CD4-positive, alpha-beta T cell treated with Interleukin-2 at 100 ng/mL for 4 hours (primary cell): ENCODE data around the gene ARHGEF26.

Experiments used
- DNase-seq: peaks from one replicate; pipeline ENCODE4 v3.0.0-alpha.2; 2020; ENCODE audit warnings: low spot score

Gene ARHGEF26

DNA sequence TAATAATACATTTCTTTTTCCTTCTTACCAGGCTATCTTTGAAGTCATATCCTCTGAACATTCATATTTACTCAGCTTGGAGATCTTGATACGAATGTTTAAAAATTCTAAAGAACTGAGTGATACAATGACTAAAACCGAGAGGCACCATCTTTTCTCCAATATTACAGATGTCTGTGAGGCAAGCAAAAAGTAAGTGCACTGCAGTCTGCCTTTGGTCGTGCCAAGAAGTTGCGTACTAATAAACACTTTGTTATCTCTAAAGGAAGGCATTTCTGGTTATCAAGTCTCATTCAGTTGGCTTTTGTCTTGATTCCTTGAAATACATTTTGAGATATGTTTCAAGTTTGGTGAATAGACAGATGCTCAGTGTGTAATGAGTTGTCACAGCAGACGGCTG is 31.6 kb downstream of the ARHGEF26 start:
- DNase-seq: no peak

DNA sequence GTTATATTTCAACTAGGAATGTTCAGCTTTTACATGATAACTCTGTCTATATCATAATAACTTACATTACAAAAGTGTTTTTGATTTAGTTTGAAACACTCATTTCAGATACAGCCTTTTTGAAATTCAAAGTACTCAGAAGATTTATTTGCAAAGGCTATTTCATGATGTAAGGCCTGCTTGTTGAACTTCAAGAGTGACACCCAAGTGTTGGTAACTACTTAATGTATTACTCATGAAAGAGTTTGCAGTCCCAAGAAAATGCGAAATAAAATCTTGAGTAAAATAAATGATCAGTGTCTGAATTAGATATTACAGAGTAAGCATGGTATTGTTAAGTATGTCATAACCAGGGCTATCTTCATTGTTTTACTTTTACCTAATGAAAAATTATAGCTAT is 35.3 kb downstream of the ARHGEF26 start:
- DNase-seq: no peak

DNA sequence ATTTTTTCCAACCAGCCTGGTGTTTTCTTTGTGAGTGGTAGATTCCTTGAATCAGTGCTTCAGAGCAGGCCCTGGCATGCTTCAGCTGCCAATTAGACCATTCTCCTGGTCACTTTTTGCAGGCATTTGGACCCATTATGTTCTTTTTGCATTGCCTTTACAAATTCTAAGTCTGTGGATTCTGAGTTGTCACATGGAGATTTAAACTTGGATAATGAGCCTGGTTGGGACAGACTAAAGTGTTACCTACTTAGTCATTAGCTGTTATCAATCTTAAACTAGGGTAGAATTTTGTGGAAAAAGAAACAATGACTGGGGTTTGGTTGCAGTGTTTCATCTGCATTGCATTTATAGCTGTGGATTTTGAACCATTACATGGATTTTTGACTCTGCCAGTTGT is 40.6 kb downstream of the ARHGEF26 start:
- DNase-seq: no peak

DNA sequence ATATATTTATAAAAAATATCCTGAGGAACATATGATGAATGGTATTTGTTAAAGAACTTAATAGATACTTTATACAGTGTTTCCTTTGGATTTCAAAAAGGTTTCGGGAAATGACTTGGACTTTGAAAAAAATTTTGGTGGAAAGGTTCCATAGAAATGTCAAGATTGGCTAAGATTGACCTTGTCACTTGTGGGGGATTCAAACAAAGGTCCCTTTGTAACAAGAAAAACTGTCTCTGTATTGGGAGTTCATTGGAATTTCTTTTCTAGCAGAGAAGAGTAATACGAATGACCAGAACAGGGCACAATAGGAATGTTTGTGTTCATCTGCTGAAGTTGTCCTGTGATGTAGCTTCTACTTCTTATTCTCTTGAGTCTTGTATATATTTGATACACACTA is 43.2 kb downstream of the ARHGEF26 start:
- DNase-seq: no peak

DNA sequence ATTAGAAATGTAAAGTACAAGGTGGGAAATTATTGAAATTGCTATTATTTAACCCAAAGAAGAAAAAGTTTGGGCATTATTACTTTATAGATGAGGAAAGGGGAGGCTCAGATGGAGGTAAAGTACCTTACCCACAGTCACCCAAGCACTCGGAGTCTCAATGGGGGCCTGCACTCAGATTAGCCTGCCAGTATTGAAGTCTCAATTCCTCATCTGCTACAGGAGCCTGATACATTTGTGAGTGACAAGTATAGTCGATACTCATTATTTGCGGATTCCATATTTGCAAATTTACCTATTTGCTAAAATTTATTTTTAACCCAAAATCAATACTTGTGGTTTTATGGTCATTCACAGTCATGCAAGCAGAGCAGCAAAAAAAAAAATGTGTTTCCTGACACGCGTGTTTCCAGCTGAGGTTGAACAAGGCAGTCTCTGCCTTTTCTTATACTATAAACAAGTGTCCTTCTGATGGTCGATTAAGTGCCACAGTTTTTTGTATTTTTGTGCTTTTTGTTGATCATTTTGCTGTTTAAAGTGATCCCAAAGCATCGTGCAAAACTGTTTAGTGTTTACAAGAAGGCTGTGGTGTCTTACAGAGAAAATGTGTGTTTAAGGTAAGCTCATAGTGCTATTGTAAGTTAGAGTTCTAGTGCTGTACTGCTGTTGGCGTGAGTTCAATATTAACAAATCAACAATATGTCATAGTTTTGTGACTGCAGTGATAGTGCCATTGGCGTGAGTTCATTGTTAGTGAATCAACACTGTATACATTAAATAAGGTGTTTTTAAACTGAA is 48.0 kb downstream of the ARHGEF26 start:
- DNase-seq: no peak

DNA sequence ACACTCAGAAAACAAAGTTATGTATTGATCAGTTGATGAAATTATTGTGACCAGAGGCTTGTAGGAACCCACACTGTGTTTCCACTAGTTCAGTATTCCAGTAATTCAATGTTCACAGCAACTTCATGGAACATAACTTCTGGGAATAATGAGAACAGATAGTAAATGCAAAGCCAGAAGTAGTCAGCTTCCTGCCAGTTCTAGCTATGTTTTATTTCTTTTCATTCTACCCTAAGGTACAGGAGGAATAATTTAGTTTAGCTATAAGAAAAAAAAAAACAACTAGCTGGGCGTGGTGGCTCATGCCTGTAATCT is 48.6 kb downstream of the ARHGEF26 start:
- DNase-seq: no peak

DNA sequence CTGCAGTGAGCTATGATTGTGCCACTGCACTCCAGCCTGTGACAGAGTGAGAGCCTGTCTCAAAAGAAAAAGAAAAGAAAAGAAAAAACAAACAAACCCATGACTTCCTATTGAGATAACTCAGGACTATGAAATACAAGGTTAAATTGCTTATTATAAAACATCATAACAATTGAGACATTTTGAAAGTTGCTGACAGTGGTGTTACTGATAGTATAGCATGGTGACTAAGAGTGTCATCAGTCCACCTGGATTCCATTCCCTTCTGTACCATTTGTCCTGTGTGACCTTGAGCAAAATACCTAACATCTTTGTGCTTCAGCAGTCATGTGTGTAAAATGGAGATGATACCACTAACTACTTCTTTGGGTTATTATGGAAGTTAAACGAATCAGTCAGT is 49.1 kb downstream of the ARHGEF26 start:
- no peak for DNase-seq

DNA sequence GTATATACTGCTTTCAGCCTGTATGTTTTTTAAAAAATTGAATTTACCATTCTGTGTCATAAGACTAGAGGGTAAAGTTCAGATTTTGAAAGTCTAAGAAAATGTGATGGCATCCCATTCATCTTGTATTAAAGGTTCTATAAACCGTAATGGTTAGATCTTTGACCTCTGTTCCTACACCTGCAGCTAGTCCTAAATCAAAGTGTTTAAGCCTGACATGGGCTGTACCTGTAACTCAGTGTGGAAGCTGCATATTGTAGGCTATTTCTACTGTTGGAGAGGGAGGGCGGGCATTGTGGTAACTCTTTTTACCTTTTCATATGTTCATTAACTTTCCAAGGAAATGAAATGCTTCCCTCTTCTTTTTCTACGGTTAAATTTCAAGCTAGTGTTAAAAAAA is 53.9 kb downstream of the ARHGEF26 start:
- DNase-seq: no peak

DNA sequence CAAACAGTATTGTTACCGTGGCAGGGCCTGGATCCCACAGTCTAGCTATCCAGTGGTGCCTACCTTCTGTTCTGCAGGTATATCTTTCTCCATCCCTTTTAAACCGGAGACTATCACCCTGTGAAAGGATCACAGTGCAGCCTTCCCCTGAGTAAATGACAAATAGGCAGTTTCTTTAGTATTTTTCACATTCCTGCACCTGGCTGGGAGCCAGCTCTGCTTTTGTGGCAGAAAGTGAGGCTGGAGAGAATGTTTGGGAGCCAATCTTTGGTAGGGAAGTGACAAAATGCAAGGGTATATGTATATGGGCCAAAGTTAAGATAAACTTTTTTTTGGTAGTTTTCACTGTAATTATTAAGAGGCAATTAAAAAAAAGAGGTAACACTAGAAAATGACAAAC is 54.8 kb downstream of the ARHGEF26 start:
- no peak for DNase-seq

DNA sequence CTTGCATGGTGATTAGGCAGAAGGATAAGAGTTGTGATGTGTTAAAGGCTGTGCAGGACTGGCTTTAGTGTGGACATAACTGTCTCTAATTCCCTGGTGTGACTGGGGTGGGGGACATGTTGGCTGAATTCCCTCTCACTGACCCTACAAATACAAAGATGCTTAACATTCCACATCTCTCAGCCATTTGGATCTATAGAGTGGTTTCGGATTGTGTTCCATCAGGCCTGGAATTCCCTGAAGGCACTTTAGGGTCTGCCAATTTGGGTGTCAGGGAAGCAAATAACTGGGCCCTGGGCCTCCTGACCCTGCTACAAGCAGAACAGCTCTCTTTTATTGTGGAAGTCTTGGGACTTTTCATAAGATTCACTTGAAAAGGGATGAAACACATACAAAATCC is 56.2 kb downstream of the ARHGEF26 start:
- no peak for DNase-seq

DNA sequence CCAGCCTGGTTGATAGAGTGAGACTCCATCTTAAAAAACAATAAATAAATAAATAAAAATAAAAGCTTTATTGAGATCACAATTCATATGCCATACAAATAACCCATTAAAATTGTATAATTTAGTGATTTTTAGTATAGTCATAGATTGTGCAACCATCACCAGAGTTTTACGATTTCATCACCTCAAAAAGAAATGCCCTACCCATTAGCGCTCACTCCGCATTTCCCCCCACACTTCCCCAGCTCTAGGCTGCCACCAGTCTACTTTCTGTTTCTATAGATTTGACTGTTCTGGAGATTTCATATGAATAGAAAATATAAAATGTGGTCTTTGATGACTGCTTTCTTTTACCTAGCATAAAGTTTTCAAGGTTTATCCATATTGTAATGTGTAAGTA is 57.0 kb downstream of the ARHGEF26 start:
- DNase-seq: no peak

DNA sequence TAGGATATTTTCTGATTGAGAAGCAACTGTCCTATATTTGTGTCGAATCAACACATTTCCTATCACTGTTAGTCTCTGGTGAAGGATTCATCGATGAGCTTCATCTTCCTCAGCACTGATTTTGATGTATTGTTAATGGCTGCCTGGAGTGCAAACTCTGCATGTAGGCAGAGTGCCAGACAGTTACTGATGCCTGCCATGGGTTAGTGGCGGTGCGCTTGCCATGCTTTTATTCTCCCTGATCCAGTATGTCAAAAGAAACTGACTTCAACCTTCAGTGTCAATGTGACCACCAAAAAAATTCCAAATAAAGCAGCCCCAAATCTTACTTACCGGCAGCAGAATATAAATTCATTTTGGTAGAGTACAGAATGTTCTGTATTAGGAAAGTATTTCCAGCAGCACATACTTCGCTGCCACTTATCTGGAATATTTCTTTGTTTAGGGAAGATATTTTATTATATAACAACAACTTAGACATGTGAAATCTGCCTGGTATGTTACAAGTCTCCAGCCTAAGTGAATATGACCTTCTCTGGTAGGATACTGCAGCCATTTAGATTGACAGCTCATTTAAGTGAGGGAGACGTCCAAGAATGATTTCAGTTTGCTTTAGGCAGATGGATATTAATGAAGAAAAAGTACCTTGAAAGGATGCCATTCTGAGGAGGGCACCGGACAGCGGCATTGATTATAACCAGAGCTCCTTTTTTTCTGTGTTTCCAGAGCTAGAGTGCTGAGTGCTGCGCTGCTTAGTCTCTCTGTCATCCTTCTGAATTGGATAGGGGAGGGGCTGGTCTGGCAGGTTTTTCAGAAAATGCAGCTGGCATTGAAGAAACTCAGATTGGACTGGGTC is 59.9 kb downstream of the ARHGEF26 start:
- DNase-seq: no peak

DNA sequence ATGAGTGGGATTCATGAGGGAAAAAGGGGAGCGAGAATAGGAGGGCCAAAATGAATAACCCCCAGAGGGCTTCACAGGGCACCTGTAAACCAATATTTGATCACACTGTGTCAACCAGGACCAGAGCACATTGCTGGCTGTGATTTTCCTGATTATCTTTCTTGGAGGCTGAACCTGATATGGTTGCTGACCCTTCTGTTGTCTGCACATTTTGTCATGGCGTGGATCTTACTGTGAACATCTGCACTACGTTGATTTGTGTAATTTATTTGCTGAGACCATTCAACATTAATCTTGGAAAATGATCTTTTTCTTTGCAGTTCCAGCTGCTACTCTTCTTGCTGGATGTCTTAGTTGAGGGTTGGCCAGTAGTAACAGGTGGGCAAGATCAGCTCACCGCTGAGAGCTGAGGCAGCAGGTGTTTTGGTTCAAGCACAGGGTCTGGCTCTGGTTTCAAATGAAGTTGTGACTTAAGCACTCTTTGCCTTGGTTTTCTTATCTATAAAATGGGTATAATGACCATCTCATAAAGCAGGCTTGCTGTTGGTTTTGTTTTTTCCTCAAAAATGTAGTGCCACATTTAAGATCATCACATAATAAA is 61.2 kb downstream of the ARHGEF26 start:
- DNase-seq: no peak

DNA sequence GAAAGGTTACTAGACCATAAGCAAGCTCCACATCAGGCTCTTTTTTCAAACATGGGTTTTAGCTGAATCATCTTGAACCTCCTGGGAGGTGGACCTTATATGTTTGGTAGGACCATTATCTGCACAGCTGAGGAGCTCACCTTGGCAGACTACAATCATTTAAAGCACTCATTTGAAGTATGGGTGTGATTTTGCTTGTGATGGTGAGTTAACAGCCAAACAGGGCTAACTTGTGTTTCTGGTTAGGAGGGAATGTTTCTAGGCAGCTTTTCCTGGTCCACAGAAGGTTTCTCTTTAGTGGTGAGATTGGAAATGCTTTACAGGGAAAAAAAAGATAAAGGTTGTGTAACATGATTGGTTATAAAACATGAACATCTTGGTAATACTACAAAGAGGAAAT is 61.8 kb downstream of the ARHGEF26 start:
- DNase-seq: no peak

DNA sequence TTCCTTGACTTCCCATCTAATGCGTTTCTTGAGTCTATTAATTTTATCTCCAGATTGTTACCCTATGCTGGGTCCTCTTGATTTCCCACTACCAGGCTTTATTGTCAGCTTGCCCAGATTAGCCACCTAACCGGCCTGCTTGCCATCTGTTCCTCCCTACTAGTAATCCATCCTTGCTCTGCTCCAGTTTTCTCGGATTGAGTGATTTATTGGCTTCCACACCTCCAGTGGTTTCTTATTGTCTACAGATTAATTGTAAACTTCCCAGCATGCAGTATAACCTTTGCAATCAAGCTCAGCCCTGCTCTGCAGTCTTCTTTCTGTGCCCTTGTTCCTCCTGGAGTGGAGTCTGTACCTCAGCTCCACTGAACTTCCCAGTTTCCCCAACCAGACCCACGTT is 63.4 kb downstream of the ARHGEF26 start:
- DNase-seq: no peak

DNA sequence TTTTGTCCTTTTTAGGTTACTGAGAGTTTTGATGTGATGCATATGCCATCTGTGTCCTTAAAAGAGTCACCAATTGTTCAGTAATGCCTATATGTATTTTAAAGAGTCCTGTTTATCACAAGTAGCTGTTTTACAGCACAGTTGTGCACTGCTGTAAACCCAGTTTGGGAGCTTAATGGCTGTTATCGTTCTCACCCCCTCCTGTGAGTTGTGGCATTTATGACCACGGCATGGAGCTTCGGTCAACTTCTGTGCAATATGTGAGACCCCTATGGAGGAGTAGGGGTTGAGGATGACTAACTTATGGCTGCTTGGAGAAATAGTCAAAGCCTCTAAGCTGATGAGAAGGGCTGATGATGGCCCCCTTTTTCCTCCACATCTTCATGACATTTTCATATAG is 67.2 kb downstream of the ARHGEF26 start:
- no peak for DNase-seq

DNA sequence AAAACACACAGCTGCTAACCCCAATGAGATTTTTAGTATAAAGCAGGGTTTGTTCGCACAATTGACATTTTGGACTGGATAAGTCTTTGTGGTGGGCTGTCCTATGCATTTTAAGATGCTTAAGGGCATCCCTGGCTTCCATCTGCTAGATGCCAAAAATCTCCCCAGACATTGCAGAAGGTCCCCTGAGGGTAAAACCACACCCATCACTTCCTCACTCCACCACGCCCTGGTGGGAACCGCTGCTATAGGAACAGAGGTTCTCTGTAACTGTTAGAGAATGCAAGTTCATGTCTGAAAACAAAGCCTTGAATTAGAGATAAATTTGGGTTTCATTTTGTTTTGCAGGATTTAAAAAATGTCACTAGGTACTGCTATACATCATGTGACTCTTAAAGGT is 67.7 kb downstream of the ARHGEF26 start:
- DNase-seq: no peak

DNA sequence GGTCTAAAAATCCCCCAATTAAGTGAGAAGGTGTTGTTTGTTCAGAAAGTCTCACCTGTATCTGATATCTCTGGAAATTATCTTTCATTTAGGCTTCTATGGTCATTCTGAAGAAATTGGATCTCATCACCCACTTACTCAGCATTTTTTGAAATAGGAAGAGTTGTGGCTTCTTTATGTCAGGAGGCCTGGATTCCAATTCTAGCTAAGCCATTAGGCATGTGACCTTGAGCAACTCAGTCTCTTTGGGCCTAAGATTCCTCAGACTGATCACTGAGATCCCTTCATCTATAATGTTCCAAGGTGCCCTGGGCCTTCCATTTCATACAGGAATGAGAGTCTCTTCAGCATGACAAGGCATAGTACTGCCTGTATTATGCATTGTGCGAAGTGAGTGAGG is 70.3 kb downstream of the ARHGEF26 start:
- DNase-seq: no peak

DNA sequence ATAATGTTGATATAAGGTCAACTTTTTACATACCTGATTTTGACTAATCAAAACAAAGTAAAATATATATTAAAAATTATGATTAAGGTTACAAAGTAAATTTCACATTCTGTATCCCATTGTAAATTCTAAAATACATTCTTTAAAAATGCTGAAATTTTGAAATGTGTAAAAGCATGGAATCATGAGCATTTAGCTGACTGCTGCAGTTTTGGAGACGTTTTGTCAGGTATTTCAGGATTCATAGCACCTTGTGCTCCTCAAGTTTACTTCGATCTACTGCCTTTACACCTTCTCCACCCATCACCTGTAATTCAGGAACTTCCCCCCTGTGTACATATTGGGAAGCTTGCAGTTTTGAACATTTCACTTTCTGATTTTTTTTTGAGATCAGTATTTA is 71.0 kb downstream of the ARHGEF26 start:
- no peak for DNase-seq

DNA sequence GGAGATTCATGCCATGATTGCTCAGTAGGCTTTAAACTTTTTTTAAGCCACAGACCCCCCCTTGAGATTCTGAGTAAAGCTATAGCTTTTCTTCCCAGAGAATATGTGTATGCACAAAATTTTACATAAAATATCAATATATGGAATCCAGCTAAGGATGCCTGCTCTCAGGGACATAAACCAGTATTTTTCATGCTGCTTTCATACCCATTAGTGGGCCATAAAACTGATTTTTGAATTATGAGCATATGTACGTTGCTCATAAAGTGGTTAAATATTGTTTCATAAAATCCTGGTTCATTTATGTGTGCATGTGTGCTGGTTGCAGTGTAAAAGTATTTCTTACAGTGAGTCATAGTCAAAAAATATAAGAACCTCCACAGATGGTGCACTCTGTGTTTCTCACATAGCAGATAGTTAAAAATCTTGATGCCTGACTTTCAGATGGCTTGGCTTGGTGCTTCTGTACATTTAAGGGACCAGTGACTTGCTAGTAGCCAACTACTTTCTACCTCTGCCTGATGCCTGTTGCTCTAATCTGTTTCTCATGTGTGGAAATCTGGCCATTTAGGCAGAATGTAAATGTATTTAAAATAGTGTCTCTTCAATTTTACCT is 71.9 kb downstream of the ARHGEF26 start:
- no peak for DNase-seq

DNA sequence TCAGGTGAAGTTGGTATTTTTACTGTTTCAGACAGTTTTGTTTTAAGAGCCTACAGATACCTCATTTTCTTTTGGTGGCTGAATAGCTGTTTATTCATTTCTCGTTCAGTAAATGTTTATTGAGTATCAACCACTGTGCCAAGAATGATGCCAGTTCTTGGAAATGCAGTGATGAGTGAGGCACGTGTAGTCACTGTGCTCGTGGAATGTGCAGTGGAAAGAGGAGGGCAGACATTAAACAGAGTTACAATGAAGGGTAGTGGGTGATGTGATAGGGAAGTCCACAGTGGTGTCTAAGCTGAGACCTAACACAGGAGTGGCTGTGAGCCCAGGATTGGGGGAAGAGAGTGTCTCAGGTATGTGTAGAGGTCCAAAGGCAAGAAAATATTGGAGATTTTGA is 73.7 kb downstream of the ARHGEF26 start:
- DNase-seq: no peak

DNA sequence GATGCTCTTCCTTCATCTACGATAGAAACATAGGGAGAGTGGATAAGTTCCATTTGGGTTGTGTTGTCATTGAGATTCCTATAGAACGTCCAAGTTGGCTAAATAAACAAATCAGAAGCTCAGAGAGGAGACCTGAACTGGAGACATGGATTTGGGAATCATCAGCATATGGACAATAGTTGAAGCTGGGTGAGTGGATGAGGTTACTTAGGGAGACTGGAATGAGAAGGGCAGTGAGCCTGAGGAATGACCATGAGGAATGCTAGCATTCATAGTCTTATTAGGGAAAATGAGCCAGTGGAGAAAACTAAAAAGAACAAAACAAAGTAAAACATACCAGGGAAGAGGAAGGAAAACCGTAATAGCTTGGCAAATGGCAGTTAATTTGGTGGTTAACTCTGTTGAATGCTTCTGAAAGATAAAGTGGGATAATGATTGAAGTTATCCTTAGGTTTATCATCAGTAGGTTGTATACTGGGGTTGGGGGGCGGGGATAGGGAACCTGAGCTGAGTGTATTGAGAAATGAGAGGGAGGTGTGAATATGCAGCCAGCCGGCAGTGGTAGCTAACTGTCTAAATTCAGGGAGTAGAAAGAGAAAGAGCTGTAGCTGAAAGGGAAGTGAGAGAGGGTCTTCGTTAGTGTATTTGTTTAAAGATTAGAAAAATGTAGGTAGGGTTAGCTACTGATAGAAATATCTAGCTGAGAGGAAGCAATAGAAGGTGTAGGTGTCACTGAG is 74.6 kb downstream of the ARHGEF26 start:
- no peak for DNase-seq
